Activated CD8-positive, alpha-beta T cell treated with anti-CD3 and anti-CD28 coated beads for 36 hours (primary cell): Measurements from ENCODE around the gene PPP4R1. TPM values are rescaled to one million over a fixed set of nuclear protein-coding genes. Genes with fewer than 3 reads are reported as not detected.
A peak's percentile ranks its signal among the peaks of the same experiment; 100 is the strongest.

Experiments used
- ATAC-seq: fragments of 200-7000 bp; cut with Tn5 transposase; one replicate; pipeline ENCODE4 v1.10.0; 2021; ENCODE audit warnings: mild to moderate bottlenecking, moderate library complexity
- CTCF ChIA-PET: fragments of 350-600 bp; sonication (Branson Sonifier 250); formaldehyde crosslinking; loops from one replicate; lab custom pipeline; 2021; ENCODE audit warnings: antibody characterized with exemption; lab: Charles Lee
- POLR2A ChIA-PET: fragments of 350-600 bp; sonication (Branson Sonifier 250); formaldehyde crosslinking; loops from one replicate; lab custom pipeline; 2021; ENCODE audit warnings: antibody characterized with exemption; lab: Charles Lee
- DNase-seq: peaks from one replicate; pipeline ENCODE4 v3.0.0-alpha.2; 2020
- H3K27ac Mint-ChIP-seq: one replicate; pipeline ENCODE4 v1.8.0; 2021; ENCODE audit warnings: mild to moderate bottlenecking, mixed read lengths
- H3K27me3 Mint-ChIP-seq: one replicate; pipeline ENCODE4 v1.8.0; 2021; ENCODE audit warnings: mixed read lengths
- H3K36me3 Mint-ChIP-seq: one replicate; pipeline ENCODE4 v1.8.0; 2021; ENCODE audit warnings: low read depth, mixed read lengths
- H3K4me1 Mint-ChIP-seq: one replicate; pipeline ENCODE4 v1.8.0; 2021; ENCODE audit warnings: low read depth, mixed read lengths
- H3K4me3 Mint-ChIP-seq: one replicate; pipeline ENCODE4 v1.8.0; 2021; ENCODE audit warnings: mild to moderate bottlenecking, moderate library complexity, mixed read lengths
- H3K9me3 Mint-ChIP-seq: one replicate; pipeline ENCODE4 v1.8.0; 2021; ENCODE audit warnings: mixed read lengths
- CTCF ChIP-seq: fragments of 200-600 bp; IDR thresholded peaks from one replicate; pipeline ENCODE4 v1.8.0; 2022; ENCODE audit warnings: antibody characterized with exemption, mild to moderate bottlenecking
- intact Hi-C: fragments of 100-400 bp; cut with micrococcal nuclease; formaldehyde crosslinking; loops from one replicate; pipeline ENCODE4 v1.10.0; 2022
- total RNA-seq, 2 experiments: library from RNA; stranded (reverse); gene quantifications; one replicate each; pipeline ENCODE4 v1.2.3, GENCODE V29; 2021

PPP4R1 gene
- total RNA-seq = 10 to 100 TPM; 31.4 to 31.7 TPM

GRCh38 chr18:9614401-9615279 is at the start of gene PPP4R1:
PPP4R1 (minus strand) TSS chr18:9614559; CDS start chr18:9614484, 75 bp downstream.
- intact Hi-C loops = no loop called here
- ATAC-seq (peak; percentile 71), DNase-seq (peak; percentile 81)
- Mint-ChIP-seq H3K9me3 (no peaks in the 10 kb centered on the region), H3K27me3 (no peaks in the 10 kb centered on the region), H3K27ac (peak within 1 kb of the TSS; percentile 89), H3K4me1 (peaks cover 30% of the 10 kb centered on the region), H3K4me3 (peak within 1 kb of the TSS; percentile 97), H3K36me3 (peaks cover 12% of the 10 kb centered on the region)
- TF ChIP-seq CTCF = no peak
- POLR2A ChIA-PET = interaction anchor here (0.6 kb wide), 1 partner anchor 101 kb away, joined by 3 read pairs; no protein-coding TSS in a partner anchor
- CTCF ChIA-PET = interaction anchor here (1.4 to 1.5 kb wide), 2 partner anchors 10 to 98 kb away, joined by 4 to 5 read pairs; no protein-coding TSS in a partner anchor

- H3K4me1 Mint-ChIP-seq = no peaks in the 10 kb centered on the region
- no peak for TF ChIP-seq CTCF
- no peaks in the 10 kb centered on the region for H3K9me3 Mint-ChIP-seq
- H3K27ac Mint-ChIP-seq = no peak overlapping the region
- H3K4me3 Mint-ChIP-seq = no peak overlapping the region
- ATAC-seq = no peak
- intact Hi-C loops = no loop called here
- DNase-seq = no peak
- CTCF ChIA-PET = no interaction called here
- POLR2A ChIA-PET = interaction anchor here (0.6 kb wide), 1 partner anchor 96 kb away, joined by 3 read pairs; no protein-coding TSS in a partner anchor
- no peaks in the 10 kb centered on the region for H3K27me3 Mint-ChIP-seq
- H3K36me3 Mint-ChIP-seq = no peaks in the 10 kb centered on the region
Measured at GRCh38 chr18:9663377-9663776, 49.0 kb upstream of the PPP4R1 start.

GRCh38 chr18:9661564-9661963 is 47.2 kb upstream of the PPP4R1 start:
- POLR2A ChIA-PET = no interaction called here
- H3K27ac Mint-ChIP-seq = no peak overlapping the region
- no peak for TF ChIP-seq CTCF
- ATAC-seq = no peak
- no peak overlapping the region for H3K4me3 Mint-ChIP-seq
- H3K36me3 Mint-ChIP-seq = no peaks in the 10 kb centered on the region
- DNase-seq = no peak
- H3K9me3 Mint-ChIP-seq = no peaks in the 10 kb centered on the region
- intact Hi-C loops = no loop called here
- H3K4me1 Mint-ChIP-seq = no peaks in the 10 kb centered on the region
- CTCF ChIA-PET = interaction anchor here (1.3 kb wide), 1 partner anchor 53 kb away, joined by 3 read pairs; no protein-coding TSS in a partner anchor
- no peaks in the 10 kb centered on the region for H3K27me3 Mint-ChIP-seq

- H3K36me3 Mint-ChIP-seq = no peaks in the 10 kb centered on the region
Measured at GRCh38 chr18:9659499-9660375, 45.4 kb upstream of the PPP4R1 start.

More at GRCh38 chr18:9659499-9660375, 45.4 kb upstream of the PPP4R1 start:
- Mint-ChIP-seq H3K4me1 (no peaks in the 10 kb centered on the region), H3K27ac (no peak overlapping the region), H3K27me3 (no peaks in the 10 kb centered on the region), H3K9me3 (no peaks in the 10 kb centered on the region), H3K4me3 (no peak overlapping the region)
- no peak for DNase-seq
- no peak for TF ChIP-seq CTCF
- ChIA-PET CTCF (no interaction called here), POLR2A (no interaction called here)
- no peak for ATAC-seq
- intact Hi-C loops = no loop called here
